ENCODE measurements around the gene CYP2C19. TPM values are rescaled to one million over a fixed set of nuclear protein-coding genes. Genes with fewer than 3 reads are reported as not detected.

CYP2C19 gene
- polyA plus RNA-seq (2012; ENCODE audit: insufficient read length, low read depth): not detected

GRCh38 chr10:94762393-94762792 is at the start of gene CYP2C19:
Gene CYP2C19 (plus strand): TSS chr10:94762681. CDS start chr10:94762706, 25 bp downstream.
- TF ChIP-seq SIN3A (IDR thresholded peaks at IDR 0.05; ENCODE audit: borderline replicate concordance, insufficient read depth, low read length) (no peak), TAF1 (IDR thresholded peaks at IDR 0.05; ENCODE audit: borderline replicate concordance, insufficient read depth, low read length) (no peak), FOXP2 (optimal IDR thresholded peaks at IDR 0.05; ENCODE audit: borderline replicate concordance, extremely low read depth, extremely low read length, insufficient read depth) (no peak), POLR2AphosphoS5 (IDR thresholded peaks at IDR 0.05; ENCODE audit: low read depth, low read length) (no peak), REST (IDR thresholded peaks at IDR 0.05; ENCODE audit: insufficient read depth in 1 of 2, low read depth in 2 of 2, low read length in 2 of 2) (no peak)

DNA sequence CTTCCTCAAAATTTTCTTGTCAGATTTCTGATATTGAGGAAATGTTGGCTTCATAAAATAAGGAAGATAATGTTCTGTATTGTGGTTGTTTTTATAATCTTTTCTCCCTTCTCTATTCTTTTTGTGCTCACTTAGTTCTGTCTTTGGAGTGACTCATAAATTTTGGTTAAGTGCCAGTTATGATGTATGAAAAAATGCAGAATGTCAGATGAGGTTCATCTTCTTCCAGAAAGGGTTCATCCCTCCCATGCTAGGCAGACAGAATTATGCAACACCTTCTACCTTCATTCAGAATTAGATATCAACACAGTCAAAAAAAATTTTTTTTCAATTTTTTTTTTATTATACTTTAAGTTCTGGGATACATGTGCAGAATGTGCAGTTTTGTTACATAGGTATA is 36.6 kb upstream of the CYP2C19 start:
- TF ChIP-seq POLR2AphosphoS5 (IDR thresholded peaks at IDR 0.05; ENCODE audit: low read depth, low read length) (no peak), TAF1 (IDR thresholded peaks at IDR 0.05; ENCODE audit: borderline replicate concordance, insufficient read depth, low read length) (no peak), REST (IDR thresholded peaks at IDR 0.05; ENCODE audit: insufficient read depth in 1 of 2, low read depth in 2 of 2, low read length in 2 of 2) (no peak), FOXP2 (optimal IDR thresholded peaks at IDR 0.05; ENCODE audit: borderline replicate concordance, extremely low read depth, extremely low read length, insufficient read depth) (no peak), SIN3A (IDR thresholded peaks at IDR 0.05; ENCODE audit: borderline replicate concordance, insufficient read depth, low read length) (no peak)

- no peak for TF ChIP-seq POLR2AphosphoS5 (IDR thresholded peaks at IDR 0.05; ENCODE audit: low read depth, low read length)
- TF ChIP-seq REST (IDR thresholded peaks at IDR 0.05; ENCODE audit: insufficient read depth in 1 of 2, low read depth in 2 of 2, low read length in 2 of 2): no peak
- TF ChIP-seq FOXP2 (optimal IDR thresholded peaks at IDR 0.05; ENCODE audit: borderline replicate concordance, extremely low read depth, extremely low read length, insufficient read depth): no peak
- TF ChIP-seq SIN3A (IDR thresholded peaks at IDR 0.05; ENCODE audit: borderline replicate concordance, insufficient read depth, low read length): no peak
- TF ChIP-seq TAF1 (IDR thresholded peaks at IDR 0.05; ENCODE audit: borderline replicate concordance, insufficient read depth, low read length): no peak
Measured at GRCh38 chr10:94735197-94735596, 27.3 kb upstream of the CYP2C19 start.

DNA sequence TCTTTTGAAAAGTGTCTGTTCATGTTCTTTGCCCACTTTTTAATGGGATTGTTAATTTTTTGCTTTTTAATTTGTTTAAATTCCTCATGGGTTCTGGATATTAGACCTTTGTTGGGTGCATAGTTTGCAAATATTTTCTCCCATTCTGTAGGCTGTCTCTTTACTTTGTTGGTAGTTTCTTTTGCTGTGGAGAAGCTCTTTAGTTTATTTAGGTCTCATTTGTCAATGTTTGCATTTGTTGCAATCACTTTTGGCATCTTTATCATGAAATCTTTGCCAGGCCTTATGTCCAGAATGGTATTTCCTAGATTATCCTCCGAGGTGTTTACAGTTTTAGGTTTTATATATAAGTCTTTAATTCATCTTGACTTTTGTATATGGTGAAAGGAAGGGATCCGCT is 23.9 kb upstream of the CYP2C19 start:
- TF ChIP-seq TAF1 (IDR thresholded peaks at IDR 0.05; ENCODE audit: borderline replicate concordance, insufficient read depth, low read length) (no peak), SIN3A (IDR thresholded peaks at IDR 0.05; ENCODE audit: borderline replicate concordance, insufficient read depth, low read length) (no peak), FOXP2 (optimal IDR thresholded peaks at IDR 0.05; ENCODE audit: borderline replicate concordance, extremely low read depth, extremely low read length, insufficient read depth) (no peak), REST (IDR thresholded peaks at IDR 0.05; ENCODE audit: insufficient read depth in 1 of 2, low read depth in 2 of 2, low read length in 2 of 2) (no peak), POLR2AphosphoS5 (IDR thresholded peaks at IDR 0.05; ENCODE audit: low read depth, low read length) (no peak)

DNA sequence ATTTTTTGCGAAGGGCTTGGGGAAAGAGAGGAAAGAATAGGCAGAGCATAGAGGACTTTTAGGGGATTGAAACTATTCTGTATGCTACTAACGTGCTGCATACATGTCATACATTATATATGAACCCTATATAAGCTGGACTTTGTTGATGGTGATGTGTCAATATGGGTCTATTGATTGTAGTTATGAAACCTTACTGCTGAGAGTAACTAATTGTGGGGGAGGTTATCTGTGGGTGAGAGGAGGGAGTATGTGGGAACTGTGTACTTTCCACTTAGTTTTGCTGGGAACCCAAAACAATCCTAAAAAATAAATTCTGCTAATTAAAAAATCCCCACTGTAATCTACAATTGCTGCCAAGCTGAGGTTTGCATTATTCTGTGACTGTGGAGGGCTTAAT is 15.3 kb upstream of the CYP2C19 start:
- no peak for TF ChIP-seq SIN3A (IDR thresholded peaks at IDR 0.05; ENCODE audit: borderline replicate concordance, insufficient read depth, low read length)

Data from PFSK-1 (cell line).